Ishikawa (cell line): ENCODE results near the gene IMPG1.

ENCODE experiments used
- CEBPB ChIP-seq: IDR thresholded peaks from 2 replicates; pipeline ENCODE4 v1.6.1; 2012
- EGR1 ChIP-seq: IDR thresholded peaks from 2 replicates; pipeline ENCODE4 v1.6.1; 2012
- EP300 ChIP-seq: IDR thresholded peaks from 2 replicates; pipeline ENCODE4 v1.6.1; 2012; ENCODE audit warnings: borderline replicate concordance
- FOXM1 ChIP-seq: IDR thresholded peaks from 2 replicates; pipeline ENCODE4 v1.6.1; 2012; ENCODE audit warnings: low read depth, borderline replicate concordance
- MAX ChIP-seq: IDR thresholded peaks from 2 replicates; pipeline ENCODE4 v1.6.1; 2012
- NFIC ChIP-seq: IDR thresholded peaks from 2 replicates; pipeline ENCODE4 v1.6.1; 2012
- RAD21 ChIP-seq: IDR thresholded peaks from 2 replicates; pipeline ENCODE4 v1.6.1; 2012; ENCODE audit warnings: low read depth
- USF1 ChIP-seq: IDR thresholded peaks from 2 replicates; pipeline ENCODE4 v1.6.1; 2012
- YY1 ChIP-seq: IDR thresholded peaks from 2 replicates; pipeline ENCODE4 v1.6.1; 2012; ENCODE audit warnings: low read depth
- ZBTB7A ChIP-seq: IDR thresholded peaks from 2 replicates; pipeline ENCODE4 v1.6.1; 2012; ENCODE audit warnings: low read depth
- TF ChIP-seq, protein P1 (sequence below): IDR thresholded peaks from 2 replicates; pipeline ENCODE4 v1.6.1; 2012; ENCODE audit warnings: low read depth, mild to moderate bottlenecking

DNA sequence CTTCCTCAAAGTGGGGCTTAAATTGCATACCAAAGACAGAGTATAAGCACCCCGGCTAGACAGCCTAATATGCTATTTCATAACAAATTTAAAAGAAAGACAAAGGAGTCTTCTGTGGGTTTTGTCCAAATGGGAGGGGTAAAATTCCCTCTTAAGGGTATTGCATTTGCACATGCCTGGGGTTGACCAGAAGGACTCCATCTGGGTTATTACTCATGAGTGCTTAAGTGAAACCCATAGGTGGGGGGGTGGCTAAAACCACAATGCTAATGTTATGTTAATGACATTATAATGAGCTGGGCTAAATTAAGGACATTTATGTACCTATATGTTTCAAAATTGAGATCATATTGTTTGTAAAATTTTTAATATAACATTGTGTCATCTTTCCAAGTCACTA lies 15.0 kb downstream of the IMPG1 start:
- no peak for TF ChIP-seq RAD21
- TF ChIP-seq EP300 = no peak
- no peak for TF ChIP-seq MAX
- TF ChIP-seq, protein P1, sequence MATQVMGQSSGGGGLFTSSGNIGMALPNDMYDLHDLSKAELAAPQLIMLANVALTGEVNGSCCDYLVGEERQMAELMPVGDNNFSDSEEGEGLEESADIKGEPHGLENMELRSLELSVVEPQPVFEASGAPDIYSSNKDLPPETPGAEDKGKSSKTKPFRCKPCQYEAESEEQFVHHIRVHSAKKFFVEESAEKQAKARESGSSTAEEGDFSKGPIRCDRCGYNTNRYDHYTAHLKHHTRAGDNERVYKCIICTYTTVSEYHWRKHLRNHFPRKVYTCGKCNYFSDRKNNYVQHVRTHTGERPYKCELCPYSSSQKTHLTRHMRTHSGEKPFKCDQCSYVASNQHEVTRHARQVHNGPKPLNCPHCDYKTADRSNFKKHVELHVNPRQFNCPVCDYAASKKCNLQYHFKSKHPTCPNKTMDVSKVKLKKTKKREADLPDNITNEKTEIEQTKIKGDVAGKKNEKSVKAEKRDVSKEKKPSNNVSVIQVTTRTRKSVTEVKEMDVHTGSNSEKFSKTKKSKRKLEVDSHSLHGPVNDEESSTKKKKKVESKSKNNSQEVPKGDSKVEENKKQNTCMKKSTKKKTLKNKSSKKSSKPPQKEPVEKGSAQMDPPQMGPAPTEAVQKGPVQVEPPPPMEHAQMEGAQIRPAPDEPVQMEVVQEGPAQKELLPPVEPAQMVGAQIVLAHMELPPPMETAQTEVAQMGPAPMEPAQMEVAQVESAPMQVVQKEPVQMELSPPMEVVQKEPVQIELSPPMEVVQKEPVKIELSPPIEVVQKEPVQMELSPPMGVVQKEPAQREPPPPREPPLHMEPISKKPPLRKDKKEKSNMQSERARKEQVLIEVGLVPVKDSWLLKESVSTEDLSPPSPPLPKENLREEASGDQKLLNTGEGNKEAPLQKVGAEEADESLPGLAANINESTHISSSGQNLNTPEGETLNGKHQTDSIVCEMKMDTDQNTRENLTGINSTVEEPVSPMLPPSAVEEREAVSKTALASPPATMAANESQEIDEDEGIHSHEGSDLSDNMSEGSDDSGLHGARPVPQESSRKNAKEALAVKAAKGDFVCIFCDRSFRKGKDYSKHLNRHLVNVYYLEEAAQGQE = no peak
- no peak for TF ChIP-seq ZBTB7A
- no peak for TF ChIP-seq EGR1
- TF ChIP-seq USF1 = no peak
- TF ChIP-seq CEBPB = no peak
- TF ChIP-seq NFIC = no peak
- no peak for TF ChIP-seq YY1
- TF ChIP-seq FOXM1 = no peak
